NCI-H2081 (cell line): ENCODE measurements around the gene PALM2AKAP2.
"Not testable (repeated sequence)": the region's sequence is repeated elsewhere in the genome, so short reads cannot be mapped to it uniquely, and the experiment has no call there.

Experiments used
- DNase-seq, 2 experiments: peaks; one replicate each; lab custom pipeline; 2025; lab: John Stamatoyannopoulos, UW

Gene PALM2AKAP2

DNA sequence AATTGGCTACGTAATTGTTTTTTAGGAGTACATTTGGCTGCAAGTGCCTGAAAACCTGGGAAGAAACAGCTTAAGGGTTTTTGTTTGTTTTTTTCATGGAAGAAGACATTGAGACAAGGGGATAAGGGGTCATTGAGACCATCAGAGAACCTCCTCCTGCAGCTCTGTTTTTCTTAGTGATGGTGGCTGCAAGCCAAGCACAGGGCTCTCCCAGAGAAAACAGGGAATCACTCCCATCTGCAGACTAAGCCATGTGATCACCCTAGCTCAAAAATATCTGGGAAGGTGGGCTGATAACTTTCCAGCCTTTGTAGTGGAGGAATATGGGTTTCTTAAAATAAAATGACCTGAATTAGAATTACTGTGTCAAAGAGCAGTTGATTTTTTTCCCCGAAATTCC lies 25.1 kb downstream of the PALM2AKAP2 start:
- no peak for DNase-seq

- DNase-seq: no peak
Observed at GRCh38 chr9:109806506-109807115, 26.6 kb downstream of the PALM2AKAP2 start.

GRCh38 chr9:109811876-109812275 lies 31.9 kb downstream of the PALM2AKAP2 start:
- no peak for DNase-seq

- no peak for DNase-seq
Observed at GRCh38 chr9:109812331-109812730, 32.3 kb downstream of the PALM2AKAP2 start.

GRCh38 chr9:109812818-109813281 lies 32.9 kb downstream of the PALM2AKAP2 start:
- DNase-seq: no peak

DNA sequence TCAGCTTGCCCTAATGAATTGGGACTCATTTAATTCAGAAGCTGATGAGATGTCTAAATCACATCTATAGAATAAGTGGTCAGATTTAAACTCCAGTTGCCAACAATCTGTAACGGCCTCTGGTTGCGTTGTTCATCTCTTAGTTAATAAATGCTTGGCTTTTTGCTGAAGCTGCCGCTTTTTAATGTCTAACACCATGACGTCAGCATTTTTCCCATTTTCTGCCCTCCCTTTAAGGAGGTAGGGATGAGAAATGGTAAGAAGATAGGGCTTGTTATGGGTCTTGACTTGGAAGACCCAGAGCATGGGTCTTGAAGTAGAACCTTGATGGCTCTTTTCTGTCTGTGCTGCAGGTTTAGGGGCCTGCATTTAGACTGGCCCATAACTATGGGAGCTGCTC lies 33.3 kb downstream of the PALM2AKAP2 start:
- no peak for DNase-seq

DNA sequence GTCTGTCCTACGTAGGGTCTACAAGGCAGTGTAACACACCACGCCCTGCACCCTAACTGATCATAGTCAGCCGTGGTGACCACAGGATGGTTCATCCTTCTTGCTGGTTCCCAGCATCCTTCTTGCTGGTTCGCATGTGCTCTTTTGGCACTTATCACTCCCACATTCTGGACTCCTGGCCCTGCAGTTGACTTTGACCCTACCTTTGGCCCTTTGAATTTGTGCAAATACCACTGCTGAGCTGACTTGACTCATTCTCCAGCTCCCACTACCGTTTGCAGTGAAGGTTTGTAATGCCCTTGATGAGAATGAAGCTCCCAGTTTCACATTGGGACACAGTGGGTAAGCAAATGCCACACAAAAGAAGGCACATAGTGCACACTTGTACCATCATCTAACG lies 33.8 kb downstream of the PALM2AKAP2 start:
- no peak for DNase-seq

- no peak for DNase-seq
Observed at GRCh38 chr9:109815366-109815947, 35.5 kb downstream of the PALM2AKAP2 start.

DNA sequence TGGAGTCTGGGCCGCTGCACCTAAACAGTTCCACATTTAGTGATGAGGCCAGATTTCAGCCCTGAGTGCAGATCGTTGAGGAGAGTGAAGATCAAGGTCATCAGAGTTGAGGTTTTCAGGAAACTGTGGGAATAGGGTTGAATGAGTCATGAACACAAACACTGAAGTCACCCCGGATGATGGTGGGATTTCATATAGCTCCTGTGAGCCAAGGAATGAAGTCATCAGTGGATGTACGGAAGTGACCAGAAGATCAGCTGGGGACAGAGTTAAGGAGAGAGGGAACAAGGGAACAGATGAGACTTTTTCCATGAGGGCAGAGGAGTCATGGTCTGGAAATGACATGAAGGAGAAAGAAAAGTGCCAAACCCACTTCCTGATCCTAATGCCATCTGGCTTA lies 36.5 kb downstream of the PALM2AKAP2 start:
- no peak for DNase-seq

- no peak for DNase-seq
Observed at GRCh38 chr9:109817146-109817845, 37.3 kb downstream of the PALM2AKAP2 start.

GRCh38 chr9:109817846-109818472 lies 38.0 kb downstream of the PALM2AKAP2 start:
- peak; percentile 70 for DNase-seq

GRCh38 chr9:109821711-109822110 lies 41.7 kb downstream of the PALM2AKAP2 start:
- no peak for DNase-seq

- DNase-seq: not testable (repeated sequence)
Observed at GRCh38 chr9:109825383-109825782, 45.4 kb downstream of the PALM2AKAP2 start.

DNA sequence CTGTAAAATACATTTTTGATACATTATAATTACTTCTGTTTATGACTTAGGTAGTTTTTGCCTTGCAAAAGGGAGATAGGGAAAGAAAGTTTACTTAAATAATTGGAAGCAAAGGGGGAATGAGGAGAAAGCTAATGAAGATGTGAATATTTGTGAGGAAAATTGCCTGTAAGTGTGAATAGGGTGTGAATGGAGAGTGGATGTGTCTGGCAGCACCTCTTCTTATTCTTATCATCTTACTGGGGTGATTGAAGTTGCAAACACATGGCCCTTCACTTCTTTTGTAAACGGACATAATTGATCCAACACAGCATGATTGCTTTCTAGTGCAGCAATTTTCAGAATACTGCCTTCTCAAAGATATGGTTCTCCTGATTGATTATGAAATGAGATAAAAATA lies 46.6 kb downstream of the PALM2AKAP2 start:
- no peak for DNase-seq

- DNase-seq: no peak
Observed at GRCh38 chr9:109828254-109828653, 48.3 kb downstream of the PALM2AKAP2 start.
